ENCODE results near the gene RTN1.

DNA sequence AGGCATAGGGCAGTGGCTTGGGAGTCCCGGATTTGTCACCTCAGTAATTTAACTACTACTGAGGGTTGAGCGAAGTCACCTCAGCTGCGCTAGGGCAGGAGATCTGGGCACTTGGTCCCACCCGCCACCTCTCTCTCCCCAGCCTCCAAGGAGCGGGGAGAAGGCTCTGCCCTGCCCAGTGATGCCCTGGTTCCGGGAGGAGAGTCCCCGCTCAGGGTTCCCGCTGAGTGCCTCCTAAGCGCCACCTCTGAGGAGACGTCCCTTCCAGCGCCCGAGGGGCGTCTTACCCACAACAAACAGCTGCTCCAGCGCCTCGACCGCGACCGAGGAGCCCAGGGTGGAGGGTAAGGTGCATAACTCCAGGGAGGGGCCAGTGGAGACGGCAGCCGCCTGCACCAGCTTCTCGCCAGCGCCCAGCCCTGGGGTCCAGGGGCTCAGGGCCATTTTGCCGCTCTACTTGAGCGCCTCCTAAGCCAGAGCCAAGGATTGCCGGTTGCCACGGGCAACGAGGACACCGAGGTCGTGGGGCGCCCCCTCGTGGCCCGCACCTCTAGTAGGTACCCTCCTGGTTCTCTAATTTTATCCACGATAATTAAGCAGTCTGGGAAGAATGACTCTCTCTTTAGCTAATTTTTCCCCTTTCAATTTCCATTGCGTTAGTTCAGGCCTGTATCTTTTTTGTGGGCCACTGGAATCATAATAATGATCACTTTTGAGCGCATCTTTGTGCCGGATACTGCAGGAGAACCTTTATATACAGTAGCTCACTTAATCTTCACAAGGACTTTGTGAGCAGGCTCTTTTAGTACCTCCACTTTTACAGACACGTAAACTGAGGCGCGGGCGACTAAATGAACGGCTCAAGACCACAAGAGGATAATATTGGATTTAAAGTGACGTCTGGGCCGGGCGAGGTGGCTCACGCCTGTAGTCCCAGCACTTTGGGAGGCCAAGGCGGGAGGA lies 294.0 kb downstream of the RTN1 start, which contains the start of gene CCDC175:
- peak; percentile 80 for TF ChIP-seq CTCF (IDR thresholded peaks at IDR 0.05; ENCODE audit: poor library complexity)
- no peak for TF ChIP-seq EZH2 (IDR thresholded peaks at IDR 0.05; ENCODE audit: borderline replicate concordance)
- TF ChIP-seq EZH2phosphoT487 (IDR thresholded peaks at IDR 0.05; ENCODE audit: low read depth, severe bottlenecking, unreplicated experiment): no peak
